ENCODE measurements around the gene PRR23E. TPM values are rescaled to one million over a fixed set of nuclear protein-coding genes. Genes with fewer than 3 reads are reported as not detected.

Gene PRR23E
- total and polyA plus RNA-seq, 2 donors (not counting 3 experiments of a cell fraction or from before 2014, with no cell fraction given): not detected

- BruUV-seq (replicated peaks): no TSS peak
- H3K9me3 ChIP-seq (replicated peaks; ENCODE audit: control insufficient read depth, insufficient read depth, low read length): no peaks in the 10 kb centered on the region
- H3K79me2 ChIP-seq (ENCODE audit: control insufficient read depth, insufficient read depth, low read length): no peaks in the 10 kb centered on the region
- CTCF ChIA-PET: no interaction called here
- H2AFZ ChIP-seq (ENCODE audit: low read depth, low read length): no peak overlapping the region
- no peak overlapping the region for H3K4me3 ChIP-seq (replicated peaks in 1 of 3; ENCODE audit: insufficient read depth in 1 of 3, low read depth in 1 of 3, low read length in 3 of 3)
- H3K36me3 ChIP-seq (ENCODE audit: control insufficient read depth in 2 of 2, extremely low read depth in 1 of 2, insufficient read depth in 2 of 2, low read length in 2 of 2): no peaks in the 10 kb centered on the region
- intact Hi-C loops (cut with micrococcal nuclease) (no loop called here), dilution Hi-C loops (cut with MboI; ENCODE audit: extremely low pct_ligation_motif_present, low sequenced_read_pairs) (no loop called here)
- TF ChIP-seq, protein P1, sequence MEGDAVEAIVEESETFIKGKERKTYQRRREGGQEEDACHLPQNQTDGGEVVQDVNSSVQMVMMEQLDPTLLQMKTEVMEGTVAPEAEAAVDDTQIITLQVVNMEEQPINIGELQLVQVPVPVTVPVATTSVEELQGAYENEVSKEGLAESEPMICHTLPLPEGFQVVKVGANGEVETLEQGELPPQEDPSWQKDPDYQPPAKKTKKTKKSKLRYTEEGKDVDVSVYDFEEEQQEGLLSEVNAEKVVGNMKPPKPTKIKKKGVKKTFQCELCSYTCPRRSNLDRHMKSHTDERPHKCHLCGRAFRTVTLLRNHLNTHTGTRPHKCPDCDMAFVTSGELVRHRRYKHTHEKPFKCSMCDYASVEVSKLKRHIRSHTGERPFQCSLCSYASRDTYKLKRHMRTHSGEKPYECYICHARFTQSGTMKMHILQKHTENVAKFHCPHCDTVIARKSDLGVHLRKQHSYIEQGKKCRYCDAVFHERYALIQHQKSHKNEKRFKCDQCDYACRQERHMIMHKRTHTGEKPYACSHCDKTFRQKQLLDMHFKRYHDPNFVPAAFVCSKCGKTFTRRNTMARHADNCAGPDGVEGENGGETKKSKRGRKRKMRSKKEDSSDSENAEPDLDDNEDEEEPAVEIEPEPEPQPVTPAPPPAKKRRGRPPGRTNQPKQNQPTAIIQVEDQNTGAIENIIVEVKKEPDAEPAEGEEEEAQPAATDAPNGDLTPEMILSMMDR (IDR thresholded peaks at IDR 0.05; ENCODE audit: extremely low read depth in 1 of 2, insufficient read depth in 1 of 2, low read depth in 1 of 2, low read length in 2 of 2): no peak
- TF ChIP-seq POLR2AphosphoS5 (IDR thresholded peaks at IDR 0.05; ENCODE audit: insufficient read depth, low read depth, low read length): no peak
- TF ChIP-seq MYC (IDR thresholded peaks at IDR 0.05; ENCODE audit: low read depth, low read length): no peak
- TF ChIP-seq FOS (IDR thresholded peaks at IDR 0.05; ENCODE audit: borderline replicate concordance, insufficient read depth, low read length): no peak
- TF ChIP-seq POLR2A (IDR thresholded peaks at IDR 0.05; ENCODE audit: low read depth, low read length): no peak
- no peak for TF ChIP-seq MAX (IDR thresholded peaks at IDR 0.05; ENCODE audit: insufficient read depth, insufficient read length)
- TF ChIP-seq JUN (IDR thresholded peaks at IDR 0.05; ENCODE audit: borderline replicate concordance, insufficient read depth, insufficient read length, low read depth): no peak
- no peak for TF ChIP-seq EZH2 (IDR thresholded peaks at IDR 0.05; ENCODE audit: borderline replicate concordance, low read depth, low read length, severe bottlenecking)
- no peak for TF ChIP-seq GATA2 (IDR thresholded peaks at IDR 0.05; ENCODE audit: insufficient read depth, insufficient read length, low read depth, low read length)
- no peaks in the 10 kb centered on the region for H3K27me3 ChIP-seq (ENCODE audit: control insufficient read depth in 2 of 2, insufficient read depth in 2 of 2, low read length in 2 of 2)
- POLR2A ChIA-PET: no interaction called here
- no peak for DNase-seq (ENCODE audit: low read depth, low spot score)
- no peak overlapping the region for H3K27ac ChIP-seq (ENCODE audit: insufficient read depth, low read depth, low read length)
- H3K9ac ChIP-seq (replicated peaks; ENCODE audit: extremely low read depth, insufficient read depth, low read length): no peak overlapping the region
- H3K4me2 ChIP-seq (ENCODE audit: insufficient read depth, low read length): no peak overlapping the region
- H4K20me1 ChIP-seq (replicated peaks; ENCODE audit: control insufficient read depth, extremely low read depth, insufficient read depth, low read length): no peaks in the 10 kb centered on the region
- H3K9me1 ChIP-seq (replicated peaks; ENCODE audit: control insufficient read depth, extremely low read depth, insufficient read depth, low read length): no peaks in the 10 kb centered on the region
- no peaks in the 10 kb centered on the region for H3K4me1 ChIP-seq (ENCODE audit: control insufficient read depth, extremely low read depth, insufficient read depth, low read length)
- no peak for FAIRE-seq
These were observed 47.7 kb upstream of the PRR23E start for GRCh38 chr3:127145266-127145665.

Measured in endothelial cell of umbilical vein (primary cell).